Small intestine (tissue), 7 donors: Measurements from ENCODE around the gene ACTBL2. TPM values are rescaled to one million over a fixed set of nuclear protein-coding genes. Genes with fewer than 3 reads are reported as not detected.
A peak's percentile ranks its signal among the peaks of the same experiment; 100 is the strongest.

Experiments used
- DNase-seq, 2 donors: peaks; one replicate each; pipeline versions ENCODE4 v3.0.0 to v3.0.0-alpha.2; 2013
- FAIRE-seq: peaks from 2 replicates; lab custom pipeline; 2012; peaks lifted over from hg19 to GRCh38; lab: Jason Lieb, UNC
- H3K27ac ChIP-seq, 3 donors: one replicate each; pipeline ENCODE4 v1.5.1; 2013; ENCODE audit warnings: low read length in 2 of 3, mild to moderate bottlenecking in 2 of 3, control low read depth in 1 of 3, inconsistent platforms in 1 of 3, low read depth in 1 of 3, moderate library complexity in 1 of 3
- H3K27me3 ChIP-seq, 3 donors: one replicate each; pipeline ENCODE4 v1.6.1; 2013; ENCODE audit warnings: low read length in 3 of 3, inconsistent platforms in 1 of 3; ENCODE audit not compliant: control insufficient read depth in 3 of 3, insufficient read depth in 3 of 3
- H3K36me3 ChIP-seq, 3 donors: one replicate each; pipeline ENCODE4 v1.6.1; 2013; ENCODE audit warnings: low read length in 3 of 3, inconsistent platforms in 1 of 3, low read depth in 1 of 3, mild to moderate bottlenecking in 1 of 3, moderate library complexity in 1 of 3; ENCODE audit not compliant: control insufficient read depth in 3 of 3, insufficient read depth in 2 of 3
- H3K4me1 ChIP-seq, 3 donors: one replicate each; pipeline ENCODE4 v1.6.1; 2013; ENCODE audit warnings: low read length in 2 of 3, inconsistent platforms in 1 of 3, low read depth in 1 of 3, mild to moderate bottlenecking in 1 of 3, moderate library complexity in 1 of 3; ENCODE audit not compliant: control insufficient read depth in 3 of 3, insufficient read depth in 2 of 3
- H3K4me3 ChIP-seq, 3 donors: one replicate each; pipeline ENCODE4 v1.5.1; 2013; ENCODE audit warnings: low read length in 3 of 3, control low read depth in 1 of 3, inconsistent platforms in 1 of 3, low read depth in 1 of 3, mild to moderate bottlenecking in 1 of 3, moderate library complexity in 1 of 3
- H3K9me3 ChIP-seq, 2 donors: one replicate each; pipeline ENCODE4 v1.6.1; 2013; ENCODE audit warnings: low read depth in 1 of 2, low read length in 1 of 2; ENCODE audit not compliant: control insufficient read depth in 2 of 2, insufficient read depth in 1 of 2
- WGBS, 3 donors: extraction: QIAGEN DNeasy Blood & Tissue Kit; methylation state at CpG; one replicate each; pipeline ENCODE4 v1.1.7; 2013; 5-methylcytosine and 5-hydroxymethylcytosine counted together
- polyA plus RNA-seq, 4 donors: library from polyadenylated mRNA; stranded (reverse) in 3 of 4; unstranded in 1 of 4; fragments of 200-250 nt in 3 of 4; fragments of 120-200 nt in 1 of 4; gene quantifications; one replicate each; pipeline versions ENCODE4 v1.2.1 to v1.2.3, GENCODE V29; 2013
- donor health status: healthy with polysubstance abuse.
- donor health status: control.
- donor health status: control.
- donor health status: Bipolar disorder and iron deficiency.
- donor health status: healthy.

Gene ACTBL2
- polyA plus RNA-seq, 4 donors = not detected

DNA sequence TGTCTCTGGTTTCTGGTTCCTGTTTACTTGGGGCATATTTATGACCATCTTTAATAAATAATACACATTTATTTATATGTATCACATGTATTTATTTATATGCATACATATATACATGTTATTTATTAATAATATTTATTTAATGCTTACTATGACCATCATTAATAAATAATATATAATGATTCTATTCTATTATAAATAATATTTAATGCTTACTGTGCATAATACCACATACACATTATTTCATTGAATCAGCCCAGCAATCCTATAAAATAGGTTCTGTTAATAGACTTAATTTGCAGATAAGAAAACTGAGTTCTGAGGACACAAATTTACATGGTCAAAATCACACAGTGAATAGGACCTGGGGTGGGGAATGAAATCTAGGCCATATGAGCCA lies 24.2 kb downstream of the ACTBL2 start:
- Histone ChIP-seq H3K4me1 (peaks cover 0 to 15% (median 0%) of the 10 kb centered on the region in 3 donors), H3K27ac (no peak overlapping the region), H3K36me3 (no peaks in the 10 kb centered on the region), H3K4me3 (no peak overlapping the region), H3K9me3 (no peaks in the 10 kb centered on the region), H3K27me3 (no peaks in the 10 kb centered on the region)
- DNase-seq (no peak), FAIRE-seq (no peak)

GRCh38 chr5:57456531-57457135 lies 26.0 kb downstream of the ACTBL2 start:
- peak overlapping the region in 1 of 3 donors; percentile 6 for H3K27ac ChIP-seq
- H3K36me3 ChIP-seq = no peaks in the 10 kb centered on the region
- no peak overlapping the region for H3K4me3 ChIP-seq
- no peaks in the 10 kb centered on the region for H3K9me3 ChIP-seq
- H3K4me1 ChIP-seq = peaks cover 0 to 15% (median 3%) of the 10 kb centered on the region in 3 donors
- no peaks in the 10 kb centered on the region for H3K27me3 ChIP-seq
- FAIRE-seq (no peak), DNase-seq (no peak)
- 35 to 50% (median 38%) methylated on average over 5 of the region's 5 CpGs for WGBS, 3 donors

DNA sequence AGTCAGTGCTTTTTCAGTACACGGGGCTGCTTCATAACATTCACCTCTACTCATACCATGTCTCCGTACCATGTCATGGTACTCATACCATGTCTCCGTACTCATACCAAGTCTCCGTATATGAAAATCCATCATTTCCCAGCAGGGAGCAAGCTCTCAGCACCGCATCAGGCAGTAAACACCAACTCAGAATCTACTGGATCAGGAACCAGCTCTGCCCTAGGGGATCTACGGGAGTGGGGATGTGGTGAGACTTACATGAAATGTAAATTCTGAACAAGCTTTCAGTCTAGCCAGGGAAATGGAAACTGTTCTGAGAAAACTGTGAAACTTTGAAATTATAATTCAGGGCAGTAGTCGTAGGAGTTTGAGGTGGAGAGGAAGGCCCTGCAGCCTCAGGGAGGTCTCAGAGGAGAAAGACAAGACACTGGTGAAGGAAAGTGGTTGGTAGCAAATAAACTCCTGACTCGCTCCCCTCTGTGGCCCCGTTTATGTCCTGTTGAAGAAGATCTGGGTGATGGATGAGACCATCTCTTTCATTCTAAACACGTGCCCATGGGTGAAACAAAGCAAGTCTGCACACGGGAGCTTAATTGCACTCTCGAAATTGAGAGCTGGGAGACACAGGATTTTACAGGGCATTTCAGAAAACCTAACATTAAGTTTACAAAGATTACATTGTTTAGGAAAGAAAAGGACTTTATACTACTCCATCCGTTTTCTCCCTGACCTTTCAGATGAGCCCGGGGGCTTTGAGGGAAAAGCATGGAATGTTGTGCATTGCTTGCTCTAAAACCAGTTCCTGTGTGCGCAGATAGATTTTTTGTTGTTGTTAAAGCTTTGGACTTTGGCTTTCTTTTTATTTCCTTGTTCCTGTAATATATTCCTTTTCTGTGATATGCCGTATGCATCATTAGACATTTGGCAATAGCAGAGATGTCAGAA lies 26.8 kb downstream of the ACTBL2 start:
- Histone ChIP-seq H3K4me3 (no peak overlapping the region), H3K4me1 (peaks cover 0 to 15% (median 4%) of the 10 kb centered on the region in 3 donors), H3K27me3 (no peaks in the 10 kb centered on the region), H3K9me3 (no peaks in the 10 kb centered on the region), H3K36me3 (no peaks in the 10 kb centered on the region), H3K27ac (peak overlapping the region in 2 of 3 donors; percentile 6 to 24)
- 58 to 71% (median 58%) methylated on average over 16 of the region's 16 CpGs for WGBS, 3 donors
- DNase-seq (peak; percentile 53 to 58), FAIRE-seq (no peak)

DNA sequence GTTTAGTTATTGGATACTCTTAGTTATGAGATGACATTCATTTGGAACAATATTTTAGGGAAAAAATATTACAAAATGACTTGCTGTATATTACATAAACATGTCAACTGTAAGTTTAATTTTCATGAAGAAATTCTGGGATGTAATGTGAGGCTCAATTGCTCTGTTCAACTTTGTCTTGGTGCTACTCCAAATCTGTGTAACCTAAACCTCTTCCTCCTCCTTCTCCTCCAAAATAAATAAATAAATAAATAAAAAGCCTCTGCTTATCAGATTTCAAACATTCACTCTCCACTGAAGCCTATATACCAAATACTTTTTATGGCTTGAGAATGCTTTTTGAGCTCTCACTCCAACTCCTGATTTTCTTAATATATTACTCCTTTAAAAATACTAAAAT lies 27.7 kb downstream of the ACTBL2 start:
- H3K4me3 ChIP-seq = no peak overlapping the region
- no peak overlapping the region for H3K27ac ChIP-seq
- H3K4me1 ChIP-seq = peaks cover 0 to 15% (median 6%) of the 10 kb centered on the region in 3 donors
- no peak for DNase-seq
- no peaks in the 10 kb centered on the region for H3K9me3 ChIP-seq
- H3K36me3 ChIP-seq = no peaks in the 10 kb centered on the region
- no peaks in the 10 kb centered on the region for H3K27me3 ChIP-seq
- no peak for FAIRE-seq

- 90 to 92% (median 90%) methylated on average over 4 of the region's 4 CpGs for WGBS, 3 donors
Measured at GRCh38 chr5:57453728-57454127, 28.9 kb downstream of the ACTBL2 start.

GRCh38 chr5:57452885-57453284 lies 29.7 kb downstream of the ACTBL2 start:
- H3K27ac ChIP-seq = no peak overlapping the region

More at GRCh38 chr5:57453728-57454127, 28.9 kb downstream of the ACTBL2 start:
- no peak for FAIRE-seq
- no peaks in the 10 kb centered on the region for H3K27me3 ChIP-seq
- no peaks in the 10 kb centered on the region for H3K36me3 ChIP-seq
- H3K9me3 ChIP-seq = no peaks in the 10 kb centered on the region
- no peak overlapping the region for H3K4me3 ChIP-seq
- no peak for DNase-seq
- H3K4me1 ChIP-seq = peaks cover 0 to 15% (median 6%) of the 10 kb centered on the region in 3 donors
- peak overlapping the region in 1 of 3 donors; percentile 66 for H3K27ac ChIP-seq

GRCh38 chr5:57450991-57451876 lies 31.4 kb downstream of the ACTBL2 start:
- no peak overlapping the region for H3K27ac ChIP-seq
- DNase-seq (no peak), FAIRE-seq (no peak)
- H3K9me3 ChIP-seq = no peaks in the 10 kb centered on the region
- peaks cover 0 to 8% (median 6%) of the 10 kb centered on the region in 3 donors for H3K4me1 ChIP-seq
- no peak overlapping the region for H3K4me3 ChIP-seq
- 66 to 75% (median 68%) methylated on average over 4 of the region's 4 CpGs for WGBS, 3 donors
- no peaks in the 10 kb centered on the region for H3K27me3 ChIP-seq
- H3K36me3 ChIP-seq = no peaks in the 10 kb centered on the region

More at GRCh38 chr5:57452885-57453284, 29.7 kb downstream of the ACTBL2 start:
- no peak for DNase-seq
- Histone ChIP-seq H3K27me3 (no peaks in the 10 kb centered on the region), H3K4me1 (peaks cover 0 to 15% (median 6%) of the 10 kb centered on the region in 3 donors), H3K36me3 (no peaks in the 10 kb centered on the region), H3K9me3 (no peaks in the 10 kb centered on the region), H3K4me3 (no peak overlapping the region)
- FAIRE-seq = no peak

DNA sequence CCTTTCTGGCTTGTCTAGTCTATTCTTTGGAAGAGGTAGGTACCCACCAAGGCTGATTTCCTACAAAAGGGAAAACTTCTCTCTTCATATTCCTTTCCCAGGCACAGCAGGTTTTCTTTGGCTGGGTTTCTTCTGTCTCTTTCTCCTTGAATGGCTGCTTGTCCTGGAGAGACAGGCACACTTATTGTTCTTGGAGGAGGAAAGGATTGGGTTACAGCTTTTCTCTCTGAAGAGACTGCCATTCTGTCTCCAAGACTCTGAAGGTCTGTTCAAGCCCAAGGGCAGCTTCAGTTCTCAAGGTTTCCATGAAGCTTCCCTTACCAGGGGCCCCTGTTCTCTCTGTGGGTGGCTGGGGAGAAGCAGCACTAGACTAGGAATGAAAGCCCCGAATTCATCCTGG lies 33.9 kb downstream of the ACTBL2 start:
- Histone ChIP-seq H3K36me3 (no peaks in the 10 kb centered on the region), H3K27me3 (peaks cover 0 to 2% (median 0%) of the 10 kb centered on the region in 3 donors), H3K4me3 (no peak overlapping the region), H3K9me3 (no peaks in the 10 kb centered on the region), H3K4me1 (peaks cover 0 to 6% (median 0%) of the 10 kb centered on the region in 3 donors), H3K27ac (peak overlapping the region in 1 of 3 donors; percentile 39)
- FAIRE-seq (no peak), DNase-seq (no peak)
- 60 to 78% (median 72%) methylated on average over 1 of the region's 1 CpG for WGBS, 3 donors
